ENCODE measurements around the gene LRCH1. TPM values are rescaled to one million over a fixed set of nuclear protein-coding genes. Genes with fewer than 3 reads are reported as not detected.

The LRCH1 gene
- total and polyA plus RNA-seq, 2 of the 13 experiments (the other 11 are each of a cell fraction or from before 2014, with no cell fraction given), result 4.1 to 12.6 TPM

DNA sequence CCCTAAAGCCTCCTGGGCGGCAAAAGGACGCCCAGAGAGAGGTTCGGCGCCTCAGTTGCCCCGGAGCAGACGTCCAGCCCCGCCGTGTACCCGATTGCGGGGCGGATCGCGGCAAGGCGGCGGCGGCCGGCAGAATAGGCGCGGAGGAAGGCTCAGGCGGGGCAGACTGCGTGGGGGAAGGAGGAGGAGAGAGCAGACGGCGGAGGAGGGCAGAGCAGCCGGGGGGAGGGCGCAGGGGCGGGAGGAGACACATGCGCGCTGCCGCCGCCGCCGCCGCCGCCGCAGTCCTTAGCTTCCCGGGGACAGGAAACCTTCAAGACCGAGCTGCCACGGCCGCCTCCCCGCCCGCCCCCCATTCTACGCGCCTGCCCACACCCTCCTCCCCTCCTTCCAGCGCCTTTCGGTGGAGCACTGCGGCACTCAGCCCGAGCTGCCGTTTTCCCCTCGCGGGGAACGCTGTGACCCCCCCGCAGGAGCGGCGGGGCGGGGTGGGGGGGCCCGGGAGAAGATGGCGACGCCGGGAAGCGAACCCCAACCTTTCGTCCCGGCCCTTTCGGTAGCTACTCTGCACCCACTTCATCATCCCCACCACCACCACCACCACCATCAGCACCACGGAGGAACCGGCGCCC, at the start of gene LRCH1 (continued):
- TF ChIP-seq SOX6 (IDR thresholded peaks at IDR 0.05), result no peak
- TF ChIP-seq SOX6 (CRISPR knock-in tag; IDR thresholded peaks at IDR 0.05), result no peak
- peak; percentile 20; the same call in 1 of the 2 replicates for TF ChIP-seq KMT2B (CRISPR knock-in tag; IDR thresholded peaks at IDR 0.05)
- no peak for TF ChIP-seq ZNF761 (CRISPR knock-in tag; conservative IDR thresholded peaks at IDR 0.05)
- TF ChIP-seq GABPB1 (CRISPR knock-in tag; IDR thresholded peaks at IDR 0.05), result peak; percentile 42
- 0 out of 2 replicates have a peak, but pooled peaks have one; percentile 36 for TF ChIP-seq SIN3A (IDR thresholded peaks at IDR 0.05; ENCODE audit: borderline replicate concordance, low read depth, low read length)
- no peak; the same call in 2 of the 3 replicates for TF ChIP-seq MXI1 (IDR thresholded peaks at IDR 0.05; ENCODE audit: borderline replicate concordance, low read depth, low read length)
- TF ChIP-seq NONO (IDR thresholded peaks at IDR 0.05), result no peak
- TF ChIP-seq NONO (CRISPR knock-in tag; conservative IDR thresholded peaks at IDR 0.05), result 0 out of 2 replicates have a peak, but pooled peaks have one; percentile 8
- TF ChIP-seq KAT2B (IDR thresholded peaks at IDR 0.05; ENCODE audit: borderline replicate concordance, low read depth, low read length), result no peak
- no peak for TF ChIP-seq ARNTL (CRISPR knock-in tag; IDR thresholded peaks at IDR 0.05)
- TF ChIP-seq MAF1 (CRISPR knock-in tag; IDR thresholded peaks at IDR 0.05; ENCODE audit: borderline replicate concordance), result no peak
- no peak for TF ChIP-seq ZNF337 (CRISPR knock-in tag; IDR thresholded peaks at IDR 0.05; ENCODE audit: borderline replicate concordance, low read depth)
- TF ChIP-seq KDM5A (IDR thresholded peaks at IDR 0.05; ENCODE audit: borderline replicate concordance, low read length), result no peak
- TF ChIP-seq ZNF549 (CRISPR knock-in tag; IDR thresholded peaks at IDR 0.05), result no peak
- TF ChIP-seq KDM2A (CRISPR knock-in tag; IDR thresholded peaks at IDR 0.05; ENCODE audit: borderline replicate concordance, low read depth), result peak; percentile 52
- TF ChIP-seq ZNF101 (CRISPR knock-in tag; IDR thresholded peaks at IDR 0.05; ENCODE audit: borderline replicate concordance, low read depth), result no peak
- TF ChIP-seq, protein P1, sequence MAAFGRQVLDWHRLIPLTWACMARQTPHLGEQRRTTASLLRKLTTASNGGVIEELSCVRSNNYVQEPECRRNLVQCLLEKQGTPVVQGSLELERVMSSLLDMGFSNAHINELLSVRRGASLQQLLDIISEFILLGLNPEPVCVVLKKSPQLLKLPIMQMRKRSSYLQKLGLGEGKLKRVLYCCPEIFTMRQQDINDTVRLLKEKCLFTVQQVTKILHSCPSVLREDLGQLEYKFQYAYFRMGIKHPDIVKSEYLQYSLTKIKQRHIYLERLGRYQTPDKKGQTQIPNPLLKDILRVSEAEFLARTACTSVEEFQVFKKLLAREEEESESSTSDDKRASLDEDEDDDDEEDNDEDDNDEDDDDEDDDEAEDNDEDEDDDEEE (CRISPR knock-in tag; IDR thresholded peaks at IDR 0.05), result no peak
- TF ChIP-seq ZNF747 (CRISPR knock-in tag; IDR thresholded peaks at IDR 0.05; ENCODE audit: borderline replicate concordance), result 0 out of 2 replicates have a peak, but pooled peaks have one; percentile 9
- no peak for TF ChIP-seq ZSCAN25 (CRISPR knock-in tag; IDR thresholded peaks at IDR 0.05)
- 0 out of 2 replicates have a peak, but pooled peaks have one; percentile 29 for TF ChIP-seq DMAP1 (CRISPR knock-in tag; IDR thresholded peaks at IDR 0.05)
- TF ChIP-seq, protein P2, sequence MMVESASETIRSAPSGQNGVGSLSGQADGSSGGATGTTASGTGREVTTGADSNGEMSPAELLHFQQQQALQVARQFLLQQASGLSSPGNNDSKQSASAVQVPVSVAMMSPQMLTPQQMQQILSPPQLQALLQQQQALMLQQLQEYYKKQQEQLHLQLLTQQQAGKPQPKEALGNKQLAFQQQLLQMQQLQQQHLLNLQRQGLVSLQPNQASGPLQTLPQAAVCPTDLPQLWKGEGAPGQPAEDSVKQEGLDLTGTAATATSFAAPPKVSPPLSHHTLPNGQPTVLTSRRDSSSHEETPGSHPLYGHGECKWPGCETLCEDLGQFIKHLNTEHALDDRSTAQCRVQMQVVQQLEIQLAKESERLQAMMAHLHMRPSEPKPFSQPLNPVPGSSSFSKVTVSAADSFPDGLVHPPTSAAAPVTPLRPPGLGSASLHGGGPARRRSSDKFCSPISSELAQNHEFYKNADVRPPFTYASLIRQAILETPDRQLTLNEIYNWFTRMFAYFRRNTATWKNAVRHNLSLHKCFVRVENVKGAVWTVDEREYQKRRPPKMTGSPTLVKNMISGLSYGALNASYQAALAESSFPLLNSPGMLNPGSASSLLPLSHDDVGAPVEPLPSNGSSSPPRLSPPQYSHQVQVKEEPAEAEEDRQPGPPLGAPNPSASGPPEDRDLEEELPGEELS (CRISPR knock-in tag; IDR thresholded peaks at IDR 0.05), result no peak
- TF ChIP-seq KDM1A (CRISPR knock-in tag; IDR thresholded peaks at IDR 0.05), result no peak
- TF ChIP-seq ZNF644 (CRISPR knock-in tag; IDR thresholded peaks at IDR 0.05; ENCODE audit: low read depth), result no peak
- TF ChIP-seq PRMT3 (CRISPR knock-in tag; IDR thresholded peaks at IDR 0.05; ENCODE audit: borderline replicate concordance, low read depth), result no peak
- no peak for TF ChIP-seq ZSCAN31 (CRISPR knock-in tag; IDR thresholded peaks at IDR 0.05; ENCODE audit: low read depth)
- TF ChIP-seq, protein P3, sequence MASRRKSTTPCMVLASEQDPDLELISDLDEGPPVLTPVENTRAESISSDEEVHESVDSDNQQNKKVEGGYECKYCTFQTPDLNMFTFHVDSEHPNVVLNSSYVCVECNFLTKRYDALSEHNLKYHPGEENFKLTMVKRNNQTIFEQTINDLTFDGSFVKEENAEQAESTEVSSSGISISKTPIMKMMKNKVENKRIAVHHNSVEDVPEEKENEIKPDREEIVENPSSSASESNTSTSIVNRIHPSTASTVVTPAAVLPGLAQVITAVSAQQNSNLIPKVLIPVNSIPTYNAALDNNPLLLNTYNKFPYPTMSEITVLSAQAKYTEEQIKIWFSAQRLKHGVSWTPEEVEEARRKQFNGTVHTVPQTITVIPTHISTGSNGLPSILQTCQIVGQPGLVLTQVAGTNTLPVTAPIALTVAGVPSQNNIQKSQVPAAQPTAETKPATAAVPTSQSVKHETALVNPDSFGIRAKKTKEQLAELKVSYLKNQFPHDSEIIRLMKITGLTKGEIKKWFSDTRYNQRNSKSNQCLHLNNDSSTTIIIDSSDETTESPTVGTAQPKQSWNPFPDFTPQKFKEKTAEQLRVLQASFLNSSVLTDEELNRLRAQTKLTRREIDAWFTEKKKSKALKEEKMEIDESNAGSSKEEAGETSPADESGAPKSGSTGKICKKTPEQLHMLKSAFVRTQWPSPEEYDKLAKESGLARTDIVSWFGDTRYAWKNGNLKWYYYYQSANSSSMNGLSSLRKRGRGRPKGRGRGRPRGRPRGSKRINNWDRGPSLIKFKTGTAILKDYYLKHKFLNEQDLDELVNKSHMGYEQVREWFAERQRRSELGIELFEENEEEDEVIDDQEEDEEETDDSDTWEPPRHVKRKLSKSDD (CRISPR knock-in tag; IDR thresholded peaks at IDR 0.05; ENCODE audit: low read depth), result no peak

Measured in HepG2 (cell line).